ENCODE measurements around the gene C16orf96.

- TF ChIP-seq CTCF (IDR thresholded peaks at IDR 0.05) (no peak), POLR2A (IDR thresholded peaks at IDR 0.05) (no peak)
These were observed 53.3 kb downstream of the C16orf96 start for GRCh38 chr16:4609200-4610010.
